H1 (cell line): ENCODE measurements around the gene TRMT61A. TPM values are rescaled to one million over a fixed set of nuclear protein-coding genes. Genes with fewer than 3 reads are reported as not detected.

Source experiments
- ATF2 ChIP-seq: IDR thresholded peaks from 2 replicates; pipeline ENCODE4 v1.6.1; 2012; ENCODE audit warnings: low read length, inconsistent platforms
- ATF3 ChIP-seq: IDR thresholded peaks from 2 replicates; pipeline ENCODE4 v1.6.1; 2011; ENCODE audit warnings: low read depth, mild to moderate bottlenecking, low read length; ENCODE audit not compliant: insufficient read depth
- BACH1 ChIP-seq: IDR thresholded peaks from 2 replicates; pipeline ENCODE4 v1.6.1; 2012; ENCODE audit warnings: low read length, improper control_type of control experiment
- CBX8 ChIP-seq: fragments of 300-800, 300-1000 bp; sonication (generic); IDR thresholded peaks from 2 replicates; pipeline ENCODE4 v1.7.1; 2016; ENCODE audit warnings: low read depth, low read length, borderline replicate concordance
- CTBP2 ChIP-seq: IDR thresholded peaks from 2 replicates; pipeline ENCODE4 v1.7.0; 2011; ENCODE audit warnings: borderline replicate concordance, mild to moderate bottlenecking, moderate library complexity, mixed read lengths, low read length; ENCODE audit not compliant: insufficient read depth, insufficient read length
- EGR1 ChIP-seq: IDR thresholded peaks from 2 replicates; pipeline ENCODE4 v1.6.1; 2011; ENCODE audit warnings: low read depth, low read length, borderline replicate concordance
- PHF8 ChIP-seq: fragments of 200-600 bp; sonication (generic); conservative IDR thresholded peaks from 2 replicates; pipeline ENCODE4 v1.7.1; 2012; ENCODE audit warnings: low read depth, mild to moderate bottlenecking, inconsistent platforms, low read length, moderate library complexity
- SP4 ChIP-seq: IDR thresholded peaks from 2 replicates; pipeline ENCODE4 v1.6.1; 2012; ENCODE audit warnings: low read length, inconsistent platforms
- TCF12 ChIP-seq: IDR thresholded peaks from 2 replicates; pipeline ENCODE4 v1.6.1; 2011; ENCODE audit warnings: low read depth, mild to moderate bottlenecking, low read length
- TEAD4 ChIP-seq: IDR thresholded peaks from 2 replicates; pipeline ENCODE4 v1.6.1; 2012; ENCODE audit warnings: low read depth, low read length, inconsistent platforms, mixed read lengths
- USF2 ChIP-seq: IDR thresholded peaks from 2 replicates; pipeline ENCODE4 v1.6.1; 2011; ENCODE audit warnings: low read length, improper control_type of control experiment
- YY1 ChIP-seq: IDR thresholded peaks from 2 replicates; pipeline ENCODE4 v1.6.1; 2011; ENCODE audit warnings: low read depth, mild to moderate bottlenecking, low read length
- polyA plus RNA-seq, 7 experiments: library from polyadenylated mRNA; depleted of rRNA in 3 of 7; stranded (reverse) in 5 of 7; unstranded in 2 of 7; fragments of >200 nt in 5 of 7; fragments of 200-250 nt in 2 of 7; gene quantifications; 1 replicate in 5 of 7; 2 replicates in 1 of 7; 4 replicates in 1 of 7; pipeline versions ENCODE4 v1.2.1 to v1.2.3, GENCODE V29; 2011 to 2013; ENCODE audit warnings: missing spikeins in 2 of 7, mixed read lengths in 2 of 7
- total RNA-seq: library from RNA; stranded (reverse); fragmentation: NEBNext Ultra II Directional; extraction: Animal tissue kit (Norgen Biotek cat#: 25700); gene quantifications from 2 replicates; pipeline ENCODE4 v1.2.1, GENCODE V29; 2021

Gene TRMT61A
- total and polyA plus RNA-seq, 2 of the 8 experiments (the other 6 are each of a cell fraction or from before 2014, with no cell fraction given): 15.8 to 19.0 TPM

GRCh38 chr14:103518422-103519042 is 10.5 kb upstream of the TRMT61A start (continued):
- TF ChIP-seq USF2 (no peak), CBX8 (no peak), TCF12 (no peak), PHF8 (no peak), SP4 (peak; percentile 59; the same call in 1 of the 2 replicates), CTBP2 (no peak), ATF3 (no peak), EGR1 (no peak), YY1 (no peak), BACH1 (no peak), TEAD4 (no peak), ATF2 (0 out of 2 replicates have a peak, but pooled peaks have one; percentile 34)
